Transverse colon (tissue), 4 donors: ENCODE data around the gene EBF3. TPM values are rescaled to one million over a fixed set of nuclear protein-coding genes. Genes with fewer than 3 reads are reported as not detected.

ENCODE experiments used
- DNase-seq: peaks from one replicate; pipeline ENCODE4 v3.0.0-alpha.2; 2019
- H3K27ac ChIP-seq, 4 donors: fragments of 200-600 bp; sonication (generic); 2 replicates each; pipeline ENCODE4 v1.5.1; 2016 to 2018; ENCODE audit warnings: inconsistent platforms in 4 of 4
- H3K27me3 ChIP-seq: fragments of 200-600 bp; sonication (generic); 2 replicates; pipeline ENCODE4 v1.5.1; 2017; ENCODE audit warnings: inconsistent platforms
- H3K36me3 ChIP-seq, 4 donors: fragments of 200-600 bp; sonication (generic); 2 replicates each; pipeline ENCODE4 v1.5.1; 2017 to 2019; ENCODE audit warnings: inconsistent platforms in 4 of 4
- H3K4me1 ChIP-seq, 4 donors: fragments of 200-600 bp; sonication (generic); 2 replicates each; pipeline ENCODE4 v1.5.1; 2017 to 2020; ENCODE audit warnings: inconsistent platforms in 4 of 4
- H3K4me3 ChIP-seq, 4 donors: fragments of 200-600 bp; sonication (generic); 1 replicate in 1 of 4; 2 replicates in 3 of 4; pipeline versions ENCODE4 v1.5.1 to v1.6.1; 2017 to 2019; ENCODE audit warnings: inconsistent platforms in 4 of 4
- H3K9me3 ChIP-seq, 2 donors: fragments of 200-600 bp; sonication (generic); 2 replicates each; pipeline ENCODE4 v1.5.1; 2017 to 2019; ENCODE audit warnings: inconsistent platforms in 2 of 2
- EP300 ChIP-seq: sonication (generic); formaldehyde crosslinking; IDR thresholded peaks from one replicate; pipeline ENCODE4 v1.6.1; 2017; ENCODE audit warnings: antibody characterized with exemption, low read depth
- POLR2A ChIP-seq: fragments of 450-650 bp; IDR thresholded peaks from one replicate; pipeline ENCODE4 v1.6.1; 2016; ENCODE audit warnings: antibody characterized with exemption, mild to moderate bottlenecking, moderate library complexity
- POLR2AphosphoS5 ChIP-seq, 3 donors: sonication (generic); formaldehyde crosslinking; IDR thresholded peaks; one replicate each; pipeline ENCODE4 v1.6.1; 2016; ENCODE audit warnings: antibody characterized with exemption in 3 of 3
- WGBS, 2 donors: methylation state at CpG; one replicate each; pipeline ENCODE4 v1.1.5; 2018; ENCODE audit warnings: low coverage in 1 of 2; 5-methylcytosine and 5-hydroxymethylcytosine counted together
- in situ Hi-C, 4 donors: fragments of 200-750 bp; cut with MboI; loops; one replicate each; pipeline versions ENCODE4 v1.15.0 to v1.15.1; 2017; ENCODE audit warnings: low sequenced_read_pairs in 3 of 4, low pct_ligation_motif_present in 1 of 4, low pct_unique_long_range_greater_than_20kb in 1 of 4
- intact Hi-C: fragments of 100-400 bp; cut with DNase I; formaldehyde crosslinking; loops from one replicate; pipeline ENCODE4 v1.15.1; 2023; ENCODE audit warnings: low total_unique reads
- total RNA-seq, 4 donors: library from RNA; depleted of rRNA; stranded (reverse); fragments of >200 nt; gene quantifications; one replicate each; pipeline ENCODE4 v1.1.0, GENCODE V29; 2016
- TF ChIP-seq, protein P1 (sequence below), 5 experiments: fragments of 200-600 bp in 3 of 5; fragments of 450-650 bp in 2 of 5; sonication (generic) in 3 of 5; IDR thresholded peaks; 1 replicate in 2 of 5; 2 replicates in 3 of 5; pipeline ENCODE4 v1.5.1; 2016 to 2017; ENCODE audit warnings: antibody characterized with exemption in 5 of 5, inconsistent platforms in 3 of 5, mild to moderate bottlenecking in 2 of 5, moderate library complexity in 1 of 5

The EBF3 gene
- total RNA-seq, 4 donors from 2014 or later, result 0.37 to 6.6 (median 1.0) TPM

DNA sequence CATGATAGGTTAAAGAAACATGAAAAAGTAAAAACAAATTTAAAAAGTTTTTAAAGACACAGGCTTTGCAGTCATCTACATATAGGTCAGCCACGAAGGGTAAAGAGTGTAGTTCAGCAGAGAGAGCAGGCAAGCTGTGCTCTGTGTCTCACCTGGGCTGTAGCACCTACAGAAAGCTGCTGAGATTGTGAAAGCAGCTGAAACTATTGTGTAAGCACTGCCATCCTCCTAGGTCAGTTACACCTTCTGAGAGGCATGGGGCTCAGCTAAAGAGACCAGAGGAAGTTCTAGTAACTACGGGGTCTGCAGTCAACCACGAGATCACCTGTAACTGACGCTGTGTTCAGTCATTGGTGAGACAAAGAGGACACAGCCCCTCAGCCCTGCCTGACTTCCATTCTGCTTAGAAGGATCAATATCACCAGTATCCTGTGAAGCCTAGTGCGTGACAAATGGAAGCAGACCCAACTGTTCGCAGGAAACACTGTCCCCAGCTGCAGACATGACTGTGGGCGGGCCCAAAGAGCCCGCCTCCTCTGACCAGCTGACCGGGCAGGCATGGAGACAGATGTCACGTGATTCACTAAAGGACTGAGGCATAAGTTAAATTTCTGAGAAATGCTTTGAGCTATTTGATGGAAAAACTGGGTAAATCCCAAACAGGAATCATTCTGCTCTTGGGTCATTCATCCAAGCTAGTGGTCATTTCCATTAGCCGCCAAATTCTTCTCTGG, 87.9 kb downstream of the EBF3 start:
- Histone ChIP-seq H3K4me1 (no peaks in the 10 kb centered on the region), H3K4me3 (no peak overlapping the region), H3K36me3 (no peaks in the 10 kb centered on the region), H3K27me3 (no peaks in the 10 kb centered on the region), H3K9me3 (no peaks in the 10 kb centered on the region), H3K27ac (no peak overlapping the region)
- 62 to 83% methylated on average over 2 to 11 of the region's 11 CpGs for WGBS, 2 donors
- in situ Hi-C loops, result no loop called here
- no peak for TF ChIP-seq POLR2AphosphoS5 (IDR thresholded peaks at IDR 0.05)
- TF ChIP-seq POLR2A, result no peak
- TF ChIP-seq, protein P1, sequence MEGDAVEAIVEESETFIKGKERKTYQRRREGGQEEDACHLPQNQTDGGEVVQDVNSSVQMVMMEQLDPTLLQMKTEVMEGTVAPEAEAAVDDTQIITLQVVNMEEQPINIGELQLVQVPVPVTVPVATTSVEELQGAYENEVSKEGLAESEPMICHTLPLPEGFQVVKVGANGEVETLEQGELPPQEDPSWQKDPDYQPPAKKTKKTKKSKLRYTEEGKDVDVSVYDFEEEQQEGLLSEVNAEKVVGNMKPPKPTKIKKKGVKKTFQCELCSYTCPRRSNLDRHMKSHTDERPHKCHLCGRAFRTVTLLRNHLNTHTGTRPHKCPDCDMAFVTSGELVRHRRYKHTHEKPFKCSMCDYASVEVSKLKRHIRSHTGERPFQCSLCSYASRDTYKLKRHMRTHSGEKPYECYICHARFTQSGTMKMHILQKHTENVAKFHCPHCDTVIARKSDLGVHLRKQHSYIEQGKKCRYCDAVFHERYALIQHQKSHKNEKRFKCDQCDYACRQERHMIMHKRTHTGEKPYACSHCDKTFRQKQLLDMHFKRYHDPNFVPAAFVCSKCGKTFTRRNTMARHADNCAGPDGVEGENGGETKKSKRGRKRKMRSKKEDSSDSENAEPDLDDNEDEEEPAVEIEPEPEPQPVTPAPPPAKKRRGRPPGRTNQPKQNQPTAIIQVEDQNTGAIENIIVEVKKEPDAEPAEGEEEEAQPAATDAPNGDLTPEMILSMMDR (IDR thresholded peaks at IDR 0.05), result no peak
- TF ChIP-seq EP300, result no peak
- DNase-seq, result no peak
- intact Hi-C loops, result no loop called here

DNA sequence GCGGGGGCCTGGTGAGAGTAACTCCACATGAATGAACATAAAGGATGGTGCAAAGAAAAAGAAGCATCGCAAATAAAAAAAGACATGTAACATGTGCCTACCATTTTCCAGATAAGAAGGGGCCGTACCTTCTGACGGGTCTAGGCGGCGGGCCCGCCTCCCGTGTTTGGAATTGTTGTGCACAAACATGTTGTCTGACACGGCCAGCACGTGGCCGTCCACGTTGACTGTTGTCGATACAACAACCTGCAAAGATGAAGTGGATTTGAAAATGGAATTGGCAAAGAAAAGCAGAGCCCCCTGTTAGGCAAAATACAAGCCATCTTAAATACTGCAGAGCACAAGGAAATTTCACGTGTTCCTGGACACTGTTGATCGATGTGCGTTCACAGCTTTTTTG, 90.7 kb downstream of the EBF3 start:
- H3K4me1 ChIP-seq, result no peaks in the 10 kb centered on the region
- intact Hi-C loops (no loop called here), in situ Hi-C loops (no loop called here)
- H3K27ac ChIP-seq, result no peak overlapping the region
- H3K4me3 ChIP-seq, result no peak overlapping the region
- no peaks in the 10 kb centered on the region for H3K27me3 ChIP-seq
- TF ChIP-seq, protein P1 (IDR thresholded peaks at IDR 0.05), result no peak
- no peaks in the 10 kb centered on the region for H3K36me3 ChIP-seq
- 92% methylated on average over 5 to 16 of the region's 16 CpGs for WGBS, 2 donors
- no peaks in the 10 kb centered on the region for H3K9me3 ChIP-seq
- no peak for DNase-seq

DNA sequence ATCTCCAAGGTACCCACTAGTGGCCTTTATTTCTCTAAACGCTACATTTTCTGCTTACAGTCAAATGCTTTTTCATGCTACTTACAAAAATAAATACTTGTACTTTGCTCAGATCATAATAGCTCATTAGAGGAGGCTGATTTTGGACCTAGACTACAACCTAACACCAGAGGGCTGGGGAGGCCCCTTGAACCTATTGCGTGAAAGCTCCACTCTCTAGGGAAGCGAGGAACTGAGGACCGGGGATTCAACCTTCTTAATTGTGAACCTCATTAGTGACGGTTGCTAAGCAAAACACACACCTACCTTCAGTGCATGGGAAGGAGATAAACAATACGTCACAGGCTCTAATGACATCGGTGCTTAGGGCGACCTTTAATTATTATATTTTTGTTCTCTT, 92.1 kb downstream of the EBF3 start:
- no peaks in the 10 kb centered on the region for H3K27me3 ChIP-seq
- 77 to 86% methylated on average over 4 to 8 of the region's 8 CpGs for WGBS, 2 donors
- no peak overlapping the region for H3K4me3 ChIP-seq
- H3K27ac ChIP-seq, result no peak overlapping the region
- no peaks in the 10 kb centered on the region for H3K9me3 ChIP-seq
- in situ Hi-C loops (no loop called here), intact Hi-C loops (no loop called here)
- DNase-seq, result no peak
- H3K36me3 ChIP-seq, result no peaks in the 10 kb centered on the region
- TF ChIP-seq EP300 (no peak), POLR2AphosphoS5 (IDR thresholded peaks at IDR 0.05) (no peak), POLR2A (no peak)
- TF ChIP-seq, protein P1 (IDR thresholded peaks at IDR 0.05), result no peak
- no peaks in the 10 kb centered on the region for H3K4me1 ChIP-seq

DNA sequence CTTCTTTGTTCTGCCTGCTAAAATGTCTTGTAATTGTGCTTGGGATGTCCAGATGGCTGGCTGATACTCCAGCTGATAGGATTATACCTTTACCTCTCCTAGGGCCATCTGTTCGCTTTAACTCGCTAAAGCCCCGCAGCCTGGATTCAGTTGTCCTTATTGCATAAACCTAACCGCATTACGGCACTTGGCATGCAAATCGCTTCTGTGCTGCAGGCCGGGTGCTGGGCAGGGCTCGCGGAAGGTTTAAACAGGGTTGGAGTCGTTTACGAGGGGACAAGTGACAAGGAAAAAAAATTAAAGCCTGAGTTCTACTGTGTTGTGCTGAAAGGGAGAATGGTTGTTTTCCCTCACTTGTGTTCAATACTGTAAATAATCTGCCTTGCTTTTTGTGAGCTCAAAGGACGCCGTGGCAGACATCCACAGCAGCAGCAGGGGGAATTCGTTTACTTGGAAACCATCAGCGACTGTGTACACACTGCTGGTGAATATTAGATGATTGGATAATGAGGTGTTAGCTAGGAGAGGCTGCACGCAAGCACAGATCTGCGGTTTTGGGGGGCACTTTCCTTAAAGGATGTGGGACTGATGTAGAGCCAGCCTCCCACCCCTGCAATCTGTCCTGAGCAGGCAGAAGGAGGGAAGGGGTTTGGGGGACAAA, 93.0 kb downstream of the EBF3 start:
- DNase-seq, result no peak
- in situ Hi-C loops (no loop called here), intact Hi-C loops (no loop called here)
- 33 to 34% methylated on average over 2 to 17 of the region's 17 CpGs for WGBS, 2 donors
- Histone ChIP-seq H3K27me3 (no peaks in the 10 kb centered on the region), H3K36me3 (no peaks in the 10 kb centered on the region), H3K9me3 (no peaks in the 10 kb centered on the region), H3K27ac (no peak overlapping the region), H3K4me3 (no peak overlapping the region), H3K4me1 (no peaks in the 10 kb centered on the region)
- no peak for TF ChIP-seq POLR2A

DNA sequence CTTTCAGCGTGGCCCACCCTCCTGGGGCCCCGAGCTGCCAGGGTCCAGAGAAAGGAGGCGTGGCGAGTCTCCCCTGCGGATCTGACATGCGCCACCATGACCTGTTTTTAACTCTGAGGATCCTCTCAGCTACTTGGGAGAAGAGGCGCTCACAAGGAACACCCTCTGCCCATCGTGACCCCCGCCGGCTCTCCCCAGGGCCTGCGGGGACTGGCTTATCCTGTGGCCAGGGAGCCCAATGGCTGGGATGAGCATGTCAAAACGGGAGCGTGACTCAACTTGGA, 93.7 kb downstream of the EBF3 start:
- no peaks in the 10 kb centered on the region for H3K4me1 ChIP-seq
- H3K27me3 ChIP-seq, result no peaks in the 10 kb centered on the region
- H3K9me3 ChIP-seq, result no peaks in the 10 kb centered on the region
- 97% methylated on average over 13 of the region's 13 CpGs; no CpG with 5 or more reads in 1 of the 2 donors for WGBS, 2 donors
- in situ Hi-C loops (no loop called here), intact Hi-C loops (no loop called here)
- TF ChIP-seq POLR2AphosphoS5 (IDR thresholded peaks at IDR 0.05), result no peak
- TF ChIP-seq, protein P1 (IDR thresholded peaks at IDR 0.05), result no peak
- TF ChIP-seq EP300, result no peak
- no peak for TF ChIP-seq POLR2A
- no peak overlapping the region for H3K4me3 ChIP-seq
- no peak for DNase-seq
- no peak overlapping the region for H3K27ac ChIP-seq
- no peaks in the 10 kb centered on the region for H3K36me3 ChIP-seq
